Activated CD4-positive, alpha-beta memory T cell treated with anti-CD3 and anti-CD28 coated beads for 36 hours (primary cell): ENCODE results near the gene PDE4D. TPM values are rescaled to one million over a fixed set of nuclear protein-coding genes. Genes with fewer than 3 reads are reported as not detected.

Experiments
- CTCF ChIA-PET: fragments of 350-600 bp; sonication (Branson Sonifier 250); formaldehyde crosslinking; loops from one replicate; lab custom pipeline; 2021; ENCODE audit warnings: antibody characterized with exemption, inconsistent platforms; lab: Charles Lee
- POLR2A ChIA-PET: fragments of 350-600 bp; sonication (Branson Sonifier 250); formaldehyde crosslinking; loops from one replicate; lab custom pipeline; 2021; ENCODE audit warnings: antibody characterized with exemption; lab: Charles Lee
- DNase-seq: peaks from one replicate; pipeline ENCODE4 v3.0.0-alpha.2; 2020
- H3K27ac Mint-ChIP-seq: one replicate; pipeline ENCODE4 v1.8.0; 2021; ENCODE audit warnings: mixed read lengths
- H3K27me3 Mint-ChIP-seq: one replicate; pipeline ENCODE4 v1.8.0; 2021; ENCODE audit warnings: mixed read lengths
- H3K36me3 Mint-ChIP-seq: one replicate; pipeline ENCODE4 v1.8.0; 2021; ENCODE audit warnings: mixed read lengths
- H3K4me1 Mint-ChIP-seq: one replicate; pipeline ENCODE4 v1.8.0; 2021; ENCODE audit warnings: low read depth, mixed read lengths
- H3K4me3 Mint-ChIP-seq: one replicate; pipeline ENCODE4 v1.8.0; 2021; ENCODE audit warnings: mild to moderate bottlenecking, mixed read lengths
- H3K9me3 Mint-ChIP-seq: one replicate; pipeline ENCODE4 v1.8.0; 2021; ENCODE audit warnings: mixed read lengths
- intact Hi-C: fragments of 100-400 bp; cut with micrococcal nuclease; formaldehyde crosslinking; loops from one replicate; pipeline ENCODE4 v1.15.1; 2023
- total RNA-seq, 2 experiments: library from RNA; stranded (reverse); gene quantifications; one replicate each; pipeline ENCODE4 v1.2.3, GENCODE V29; 2021

PDE4D gene
- total RNA-seq, 2 experiments from 2014 or later, result 49.3 to 50.8 TPM

GRCh38 chr5:59332236-59332973 lies 561.1 kb downstream of the PDE4D start:
- no peaks in the 10 kb centered on the region for H3K9me3 Mint-ChIP-seq
- ChIA-PET CTCF (no interaction called here), POLR2A (no interaction called here)
- H3K4me3 Mint-ChIP-seq, result no peak overlapping the region
- intact Hi-C loops, result no loop called here
- peaks cover 2% of the 10 kb centered on the region for H3K27me3 Mint-ChIP-seq
- H3K36me3 Mint-ChIP-seq, result no peaks in the 10 kb centered on the region
- DNase-seq, result no peak
- no peak overlapping the region for H3K27ac Mint-ChIP-seq
- H3K4me1 Mint-ChIP-seq, result no peaks in the 10 kb centered on the region

- CTCF ChIA-PET, result no interaction called here
- H3K9me3 Mint-ChIP-seq, result no peaks in the 10 kb centered on the region
- no peaks in the 10 kb centered on the region for H3K4me1 Mint-ChIP-seq
- H3K4me3 Mint-ChIP-seq, result no peak overlapping the region
- H3K36me3 Mint-ChIP-seq, result no peaks in the 10 kb centered on the region
- no peak overlapping the region for H3K27ac Mint-ChIP-seq
- intact Hi-C loops, result no loop called here
- POLR2A ChIA-PET, result no interaction called here
- H3K27me3 Mint-ChIP-seq, result no peaks in the 10 kb centered on the region
- no peak for DNase-seq
Observed at GRCh38 chr5:59330680-59331079, 562.8 kb downstream of the PDE4D start.

- POLR2A ChIA-PET, result no interaction called here
- H3K9me3 Mint-ChIP-seq, result no peaks in the 10 kb centered on the region
Observed at GRCh38 chr5:59328709-59329296, 564.7 kb downstream of the PDE4D start.

GRCh38 chr5:59327191-59327980 lies 566.1 kb downstream of the PDE4D start:
- Mint-ChIP-seq H3K9me3 (no peaks in the 10 kb centered on the region), H3K27me3 (peaks cover 7% of the 10 kb centered on the region), H3K36me3 (no peaks in the 10 kb centered on the region), H3K27ac (no peak overlapping the region), H3K4me1 (no peaks in the 10 kb centered on the region), H3K4me3 (no peak overlapping the region)
- ChIA-PET CTCF (interaction anchor here (1.1 to 1.5 kb wide), 3 partner anchors 9 to 91 kb away, joined by 3 to 5 read pairs (median 4); no protein-coding TSS in a partner anchor), POLR2A (no interaction called here)
- no peak for DNase-seq
- intact Hi-C loops, result no loop called here

More at GRCh38 chr5:59328709-59329296, 564.7 kb downstream of the PDE4D start:
- no peak overlapping the region for H3K4me3 Mint-ChIP-seq
- intact Hi-C loops, result no loop called here
- no peak overlapping the region for H3K27ac Mint-ChIP-seq
- peaks cover 5% of the 10 kb centered on the region for H3K27me3 Mint-ChIP-seq
- CTCF ChIA-PET, result interaction anchor here (0.6 to 1.5 kb wide), 2 partner anchors 39 to 62 kb away, joined by 3 to 4 read pairs; no protein-coding TSS in a partner anchor
- no peak for DNase-seq
- no peaks in the 10 kb centered on the region for H3K4me1 Mint-ChIP-seq
- H3K36me3 Mint-ChIP-seq, result no peaks in the 10 kb centered on the region

- Mint-ChIP-seq H3K27ac (no peak overlapping the region), H3K27me3 (peaks cover 7% of the 10 kb centered on the region), H3K9me3 (no peaks in the 10 kb centered on the region), H3K4me3 (no peak overlapping the region), H3K4me1 (no peaks in the 10 kb centered on the region), H3K36me3 (no peaks in the 10 kb centered on the region)
- DNase-seq, result no peak
- POLR2A ChIA-PET, result no interaction called here
- intact Hi-C loops, result no loop called here
- CTCF ChIA-PET, result interaction anchor here (0.6 to 1.3 kb wide), 3 partner anchors 10 to 212 kb away, joined by 3 to 5 read pairs (median 3); no protein-coding TSS in a partner anchor
Observed at GRCh38 chr5:59326596-59326995, 566.9 kb downstream of the PDE4D start.

- Mint-ChIP-seq H3K4me3 (no peak overlapping the region), H3K4me1 (no peaks in the 10 kb centered on the region), H3K9me3 (no peaks in the 10 kb centered on the region), H3K27ac (no peak overlapping the region), H3K27me3 (peaks cover 7% of the 10 kb centered on the region), H3K36me3 (no peaks in the 10 kb centered on the region)
- DNase-seq, result no peak
- ChIA-PET POLR2A (no interaction called here), CTCF (no interaction called here)
- intact Hi-C loops, result no loop called here
Observed at GRCh38 chr5:59325070-59325469, 568.5 kb downstream of the PDE4D start.

GRCh38 chr5:59322894-59323293 lies 570.6 kb downstream of the PDE4D start:
- CTCF ChIA-PET, result no interaction called here

GRCh38 chr5:59322058-59322457 lies 571.5 kb downstream of the PDE4D start:
- no peak overlapping the region for H3K27ac Mint-ChIP-seq

More at GRCh38 chr5:59322894-59323293, 570.6 kb downstream of the PDE4D start:
- Mint-ChIP-seq H3K36me3 (no peaks in the 10 kb centered on the region), H3K9me3 (no peaks in the 10 kb centered on the region), H3K27me3 (peaks cover 7% of the 10 kb centered on the region), H3K27ac (no peak overlapping the region), H3K4me3 (no peak overlapping the region), H3K4me1 (no peaks in the 10 kb centered on the region)
- POLR2A ChIA-PET, result no interaction called here
- DNase-seq, result no peak
- intact Hi-C loops, result no loop called here

GRCh38 chr5:59321642-59322041 lies 571.9 kb downstream of the PDE4D start:
- DNase-seq, result no peak
- ChIA-PET POLR2A (no interaction called here), CTCF (no interaction called here)
- H3K27me3 Mint-ChIP-seq, result peaks cover 10% of the 10 kb centered on the region
- no peaks in the 10 kb centered on the region for H3K4me1 Mint-ChIP-seq
- intact Hi-C loops, result no loop called here
- H3K36me3 Mint-ChIP-seq, result no peaks in the 10 kb centered on the region
- no peak overlapping the region for H3K4me3 Mint-ChIP-seq
- no peak overlapping the region for H3K27ac Mint-ChIP-seq
- H3K9me3 Mint-ChIP-seq, result no peaks in the 10 kb centered on the region

More at GRCh38 chr5:59322058-59322457, 571.5 kb downstream of the PDE4D start:
- Mint-ChIP-seq H3K36me3 (no peaks in the 10 kb centered on the region), H3K4me1 (no peaks in the 10 kb centered on the region), H3K4me3 (no peak overlapping the region), H3K27me3 (peaks cover 8% of the 10 kb centered on the region), H3K9me3 (no peaks in the 10 kb centered on the region)
- intact Hi-C loops, result no loop called here
- POLR2A ChIA-PET, result no interaction called here
- CTCF ChIA-PET, result no interaction called here
- no peak for DNase-seq

- H3K36me3 Mint-ChIP-seq, result no peaks in the 10 kb centered on the region
- POLR2A ChIA-PET, result no interaction called here
Observed at GRCh38 chr5:59320420-59320819, 573.1 kb downstream of the PDE4D start.

GRCh38 chr5:59319250-59319649 lies 574.3 kb downstream of the PDE4D start:
- Mint-ChIP-seq H3K36me3 (no peaks in the 10 kb centered on the region), H3K27ac (no peak overlapping the region), H3K27me3 (peaks cover 11% of the 10 kb centered on the region), H3K9me3 (no peaks in the 10 kb centered on the region), H3K4me1 (no peaks in the 10 kb centered on the region), H3K4me3 (no peak overlapping the region)
- ChIA-PET CTCF (no interaction called here), POLR2A (no interaction called here)
- intact Hi-C loops, result no loop called here
- DNase-seq, result no peak

More at GRCh38 chr5:59320420-59320819, 573.1 kb downstream of the PDE4D start:
- H3K27me3 Mint-ChIP-seq, result peaks cover 10% of the 10 kb centered on the region
- intact Hi-C loops, result no loop called here
- no peaks in the 10 kb centered on the region for H3K4me1 Mint-ChIP-seq
- CTCF ChIA-PET, result no interaction called here
- H3K4me3 Mint-ChIP-seq, result no peak overlapping the region
- no peak overlapping the region for H3K27ac Mint-ChIP-seq
- no peaks in the 10 kb centered on the region for H3K9me3 Mint-ChIP-seq
- no peak for DNase-seq

GRCh38 chr5:59317774-59318205 lies 575.7 kb downstream of the PDE4D start:
- POLR2A ChIA-PET, result no interaction called here
- Mint-ChIP-seq H3K4me3 (no peak overlapping the region), H3K27me3 (peaks cover 5% of the 10 kb centered on the region), H3K9me3 (no peaks in the 10 kb centered on the region), H3K4me1 (no peaks in the 10 kb centered on the region), H3K27ac (no peak overlapping the region), H3K36me3 (no peaks in the 10 kb centered on the region)
- no peak for DNase-seq
- intact Hi-C loops, result no loop called here
- CTCF ChIA-PET, result no interaction called here
